22Rv1 (cell line): ENCODE results near the gene ZNF138.

Experiments
- CTCF ChIP-seq: fragments of 450-650 bp; IDR thresholded peaks from 2 replicates; pipeline ENCODE4 v1.5.1; 2017; ENCODE audit warnings: mild to moderate bottlenecking
- ZFX ChIP-seq: fragments of 450-650 bp; IDR thresholded peaks from 2 replicates; pipeline ENCODE4 v1.6.1; 2017; ENCODE audit warnings: antibody characterized with exemption, borderline replicate concordance

GRCh38 chr7:64869121-64869725 is 75.0 kb downstream of the ZNF138 start:
- no peak for TF ChIP-seq CTCF
- TF ChIP-seq ZFX, result no peak
